HepG2 (cell line): ENCODE measurements around the gene SLIT1. TPM values are rescaled to one million over a fixed set of nuclear protein-coding genes. Genes with fewer than 3 reads are reported as not detected.

Experiments used
- AHDC1 ChIP-seq: sonication (generic); formaldehyde crosslinking; IDR thresholded peaks from 2 replicates; pipeline ENCODE4 v1.5.1; 2020; ENCODE audit warnings: mild to moderate bottlenecking, missing genetic modification reagents, borderline replicate concordance
- DPF2 ChIP-seq: sonication (generic); formaldehyde crosslinking; IDR thresholded peaks from 2 replicates; pipeline ENCODE4 v1.4.0; 2020; ENCODE audit warnings: mild to moderate bottlenecking, low read depth, missing genetic modification reagents, borderline replicate concordance
- ERF ChIP-seq: IDR thresholded peaks from 2 replicates; pipeline ENCODE4 v1.6.1; 2018; ENCODE audit warnings: missing biosample characterization, missing genetic modification reagents
- ONECUT2 ChIP-seq: sonication (generic); formaldehyde crosslinking; IDR thresholded peaks from 2 replicates; pipeline ENCODE4 v1.4.0; 2020; ENCODE audit warnings: missing genetic modification reagents
- PCBP1 ChIP-seq: fragments of 200-400 bp; formaldehyde crosslinking; IDR thresholded peaks from 2 replicates; pipeline ENCODE4 v1.6.1; 2017; ENCODE audit warnings: mild to moderate bottlenecking, low read depth, low read length, borderline replicate concordance
- PPARG ChIP-seq: conservative IDR thresholded peaks from 2 replicates; pipeline ENCODE4 v1.6.1; 2016; ENCODE audit warnings: missing biosample characterization, missing genetic modification reagents
- PRPF4 ChIP-seq: fragments of 200-400 bp; formaldehyde crosslinking; IDR thresholded peaks from 2 replicates; pipeline ENCODE4 v1.6.1; 2016; ENCODE audit warnings: low read length, low read depth; ENCODE audit not compliant: poor library complexity, severe bottlenecking
- TSC22D2 ChIP-seq: sonication (generic); formaldehyde crosslinking; IDR thresholded peaks from 2 replicates; pipeline ENCODE4 v1.5.1; 2020; ENCODE audit warnings: missing genetic modification reagents, mild to moderate bottlenecking, borderline replicate concordance
- XRCC5 ChIP-seq: fragments of 200-400 bp; formaldehyde crosslinking; optimal IDR thresholded peaks from 2 replicates; pipeline ENCODE3; 2017; ENCODE audit warnings: mild to moderate bottlenecking, low read length
- ZBED4 ChIP-seq: sonication (generic); formaldehyde crosslinking; IDR thresholded peaks from 2 replicates; pipeline ENCODE4 v1.4.0; 2020; ENCODE audit warnings: missing genetic modification reagents, borderline replicate concordance
- ZNF101 ChIP-seq: sonication (generic); formaldehyde crosslinking; IDR thresholded peaks from 2 replicates; pipeline ENCODE4 v1.4.0; 2020; ENCODE audit warnings: mild to moderate bottlenecking, low read depth, missing genetic modification reagents, borderline replicate concordance
- ZNF17 ChIP-seq: sonication (generic); formaldehyde crosslinking; IDR thresholded peaks from 2 replicates; pipeline ENCODE4 v1.5.0; 2020; ENCODE audit warnings: mild to moderate bottlenecking, missing genetic modification reagents
- ZNF556 ChIP-seq: sonication (generic); formaldehyde crosslinking; IDR thresholded peaks from 2 replicates; pipeline ENCODE4 v1.4.0; 2020; ENCODE audit warnings: mild to moderate bottlenecking, missing genetic modification reagents, borderline replicate concordance
- ZNF704 ChIP-seq: sonication (generic); formaldehyde crosslinking; IDR thresholded peaks from 2 replicates; pipeline ENCODE4 v1.8.1; 2023; ENCODE audit warnings: mild to moderate bottlenecking, inconsistent platforms, moderate library complexity, missing genetic modification reagents, borderline replicate concordance
- ZNF747 ChIP-seq: sonication (generic); formaldehyde crosslinking; IDR thresholded peaks from 2 replicates; pipeline ENCODE4 v1.8.1; 2023; ENCODE audit warnings: missing genetic modification reagents, mild to moderate bottlenecking, borderline replicate concordance
- ZNF790 ChIP-seq: sonication (generic); formaldehyde crosslinking; IDR thresholded peaks from 2 replicates; pipeline ENCODE4 v1.8.0; 2022; ENCODE audit warnings: missing genetic modification reagents, mild to moderate bottlenecking, borderline replicate concordance
- polyA plus RNA-seq, 8 experiments: library from polyadenylated mRNA; depleted of rRNA in 3 of 8; stranded (reverse) in 7 of 8; unstranded in 1 of 8; fragments of >200 nt; fragmentation: Illumina TruSeq in 4 of 8; extraction: Trizol in 4 of 8; gene quantifications; 2 replicates each; pipeline versions ENCODE4 v1.2.1 to v1.2.3, GENCODE V29; 2011 to 2016; ENCODE audit warnings: low read depth in 4 of 8, missing spikeins in 1 of 8, mixed read lengths in 1 of 8; ENCODE audit not compliant: insufficient read depth in 1 of 8
- total RNA-seq, 5 experiments: library from RNA; depleted of rRNA; stranded (reverse); fragments of >200 nt; fragmentation: Illumina TruSeq; extraction: Trizol; gene quantifications; 2 replicates each; pipeline ENCODE4 v1.2.3, GENCODE V29; 2016; ENCODE audit warnings: low read depth in 1 of 5

The SLIT1 gene
- total and polyA plus RNA-seq, 2 of the 13 experiments (the other 11 are each of a cell fraction or from before 2014, with no cell fraction given): 0.09 to 0.33 TPM

- TF ChIP-seq ZNF704 (CRISPR knock-in tag) (no peak), ZNF556 (CRISPR knock-in tag) (peak; percentile 83), ERF (peak; percentile 85; the same call in 1 of the 2 replicates), ONECUT2 (peak; percentile 92), ZNF747 (CRISPR knock-in tag) (0 out of 2 replicates have a peak, but pooled peaks have one; percentile 52), TSC22D2 (CRISPR knock-in tag) (no peak), ZNF790 (CRISPR knock-in tag) (no peak), PRPF4 (no peak), DPF2 (CRISPR knock-in tag) (peak; percentile 84), ZNF17 (CRISPR knock-in tag) (no peak), ZNF101 (no peak), ZBED4 (CRISPR knock-in tag) (0 out of 2 replicates have a peak, but pooled peaks have one; percentile 46), XRCC5 (peak; percentile 71), PPARG (CRISPR knock-in tag) (peak; percentile 54; the same call in 1 of the 2 replicates), AHDC1 (CRISPR knock-in tag) (peak; percentile 92; the same call in 1 of the 2 replicates), PCBP1 (0 out of 2 replicates have a peak, but pooled peaks have one; percentile 8)
Observed at GRCh38 chr10:97140049-97140846, 45.5 kb downstream of the SLIT1 start (continued).
